NCI-H748 (cell line): Measurements from ENCODE around the gene SLC4A9.

Experiments used
- DNase-seq: peaks from one replicate; lab custom pipeline; 2025; ENCODE audit not compliant: unreplicated experiment; lab: John Stamatoyannopoulos, UW

The SLC4A9 gene, protein sequence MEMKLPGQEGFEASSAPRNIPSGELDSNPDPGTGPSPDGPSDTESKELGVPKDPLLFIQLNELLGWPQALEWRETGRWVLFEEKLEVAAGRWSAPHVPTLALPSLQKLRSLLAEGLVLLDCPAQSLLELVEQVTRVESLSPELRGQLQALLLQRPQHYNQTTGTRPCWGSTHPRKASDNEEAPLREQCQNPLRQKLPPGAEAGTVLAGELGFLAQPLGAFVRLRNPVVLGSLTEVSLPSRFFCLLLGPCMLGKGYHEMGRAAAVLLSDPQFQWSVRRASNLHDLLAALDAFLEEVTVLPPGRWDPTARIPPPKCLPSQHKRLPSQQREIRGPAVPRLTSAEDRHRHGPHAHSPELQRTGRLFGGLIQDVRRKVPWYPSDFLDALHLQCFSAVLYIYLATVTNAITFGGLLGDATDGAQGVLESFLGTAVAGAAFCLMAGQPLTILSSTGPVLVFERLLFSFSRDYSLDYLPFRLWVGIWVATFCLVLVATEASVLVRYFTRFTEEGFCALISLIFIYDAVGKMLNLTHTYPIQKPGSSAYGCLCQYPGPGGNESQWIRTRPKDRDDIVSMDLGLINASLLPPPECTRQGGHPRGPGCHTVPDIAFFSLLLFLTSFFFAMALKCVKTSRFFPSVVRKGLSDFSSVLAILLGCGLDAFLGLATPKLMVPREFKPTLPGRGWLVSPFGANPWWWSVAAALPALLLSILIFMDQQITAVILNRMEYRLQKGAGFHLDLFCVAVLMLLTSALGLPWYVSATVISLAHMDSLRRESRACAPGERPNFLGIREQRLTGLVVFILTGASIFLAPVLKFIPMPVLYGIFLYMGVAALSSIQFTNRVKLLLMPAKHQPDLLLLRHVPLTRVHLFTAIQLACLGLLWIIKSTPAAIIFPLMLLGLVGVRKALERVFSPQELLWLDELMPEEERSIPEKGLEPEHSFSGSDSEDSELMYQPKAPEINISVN

DNA sequence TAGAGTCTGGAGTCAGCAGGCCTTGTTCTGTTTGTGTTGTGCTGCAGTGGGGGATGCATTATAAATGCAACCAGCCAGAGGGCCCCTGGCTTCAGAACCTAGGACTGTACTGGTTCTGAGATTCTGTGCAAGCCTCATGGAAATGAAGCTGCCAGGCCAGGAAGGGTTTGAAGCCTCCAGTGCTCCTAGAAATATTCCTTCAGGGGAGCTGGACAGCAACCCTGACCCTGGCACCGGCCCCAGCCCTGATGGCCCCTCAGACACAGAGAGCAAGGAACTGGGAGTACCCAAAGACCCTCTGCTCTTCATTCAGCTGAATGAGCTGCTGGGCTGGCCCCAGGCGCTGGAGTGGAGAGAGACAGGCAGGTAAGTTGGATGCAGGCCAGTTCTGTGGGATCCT, at the start of gene SLC4A9:
Gene SLC4A9, plus strand, starts transcription at position 94 of the 400 bp plus-strand sequence. Its CDS starts 43 bp downstream, at position 137.
- DNase-seq: no peak

DNA sequence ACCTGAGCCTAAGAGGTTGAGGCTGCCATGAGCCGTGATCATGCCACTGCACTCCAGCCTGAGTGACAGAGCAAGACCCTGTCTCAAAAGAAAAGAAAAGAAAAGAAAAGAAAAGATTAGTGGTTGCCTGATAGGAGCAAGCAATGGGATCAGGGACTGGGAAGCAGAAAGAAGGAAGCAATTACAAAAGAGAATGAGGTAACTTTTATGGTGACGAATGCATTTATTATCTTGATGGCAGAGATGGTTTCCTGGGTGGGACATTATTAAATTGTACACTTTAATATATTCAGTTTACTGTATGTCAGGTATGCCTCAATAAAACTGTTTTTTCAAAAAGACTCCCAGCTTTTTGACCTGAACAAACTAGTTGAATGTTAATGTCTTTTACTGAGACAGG, 49.6 kb upstream of the SLC4A9 start:
- DNase-seq: no peak

DNA sequence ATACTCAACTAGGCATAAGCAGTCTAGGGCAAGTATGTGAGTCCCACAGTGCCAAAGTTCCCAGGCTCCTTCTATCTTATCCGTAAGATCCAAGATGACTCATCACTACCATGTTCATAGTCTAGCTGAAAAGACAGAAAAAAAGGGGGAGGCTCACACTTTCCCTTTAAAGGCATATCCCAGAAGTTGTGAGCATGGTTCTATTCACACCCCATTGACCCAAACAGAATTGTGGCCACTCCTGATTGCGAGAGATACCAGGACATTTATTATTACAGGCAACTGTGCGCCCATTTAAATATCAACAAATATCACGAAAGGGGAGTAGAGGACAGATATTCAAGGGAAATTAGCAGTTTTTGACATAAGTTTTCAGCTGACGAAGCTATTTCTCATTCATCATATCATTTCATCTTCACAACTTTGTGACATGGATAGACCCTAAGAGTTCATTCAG, 49.0 kb upstream of the SLC4A9 start:
- DNase-seq: no peak

DNA sequence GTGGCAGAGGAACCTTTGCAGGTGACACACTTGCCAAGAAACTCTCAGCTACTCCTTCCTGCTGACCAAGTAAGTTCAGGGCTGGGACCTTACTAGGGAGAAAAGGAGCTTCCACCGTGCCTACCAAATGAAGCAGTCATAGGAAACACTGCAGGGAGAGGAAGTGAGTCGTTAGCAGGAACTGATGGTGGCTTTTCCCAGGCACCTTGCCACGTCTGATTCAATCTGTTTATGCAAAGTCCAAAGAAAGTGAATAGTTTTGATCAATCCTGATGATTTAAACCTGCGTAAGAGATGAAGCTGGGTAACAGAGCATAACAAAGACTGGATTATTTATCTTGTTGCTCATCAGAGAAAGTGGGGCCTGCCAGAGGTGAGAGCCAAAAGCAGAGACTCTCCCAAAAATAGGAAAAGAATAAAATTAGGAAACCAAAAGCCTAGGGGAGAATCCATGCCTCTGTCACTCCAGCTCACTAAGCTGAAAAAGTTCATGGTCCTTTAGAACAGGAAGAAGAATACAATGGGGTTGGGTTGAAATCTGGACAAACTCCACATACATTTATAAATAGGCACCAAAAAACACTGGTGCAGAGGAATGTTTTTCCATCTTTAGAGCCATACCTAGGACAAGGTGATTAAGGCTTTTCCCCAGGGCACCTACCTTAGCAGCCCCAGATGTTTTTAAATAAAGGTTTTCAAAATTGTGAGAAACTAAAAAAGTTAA, 47.8 kb upstream of the SLC4A9 start:
- DNase-seq: no peak

DNA sequence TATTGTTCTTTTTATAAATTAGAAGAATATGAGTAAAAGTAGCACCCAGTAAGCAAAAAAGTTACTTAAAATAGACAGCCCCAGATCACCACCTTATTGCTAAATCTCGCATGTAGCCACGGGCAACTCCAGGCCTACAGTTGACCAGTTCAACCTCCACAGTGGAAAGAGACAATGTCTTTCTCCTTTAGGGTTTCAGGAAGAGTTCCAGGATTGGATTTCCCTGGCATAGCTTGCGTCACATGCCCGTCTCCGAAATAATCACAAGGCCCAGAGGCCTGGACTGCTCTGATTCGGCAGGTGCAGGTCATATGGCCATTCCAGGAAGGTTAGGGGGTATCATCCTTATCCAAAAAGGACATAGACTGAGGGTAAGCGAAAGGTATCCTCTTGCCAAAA, 47.2 kb upstream of the SLC4A9 start:
- no peak for DNase-seq

DNA sequence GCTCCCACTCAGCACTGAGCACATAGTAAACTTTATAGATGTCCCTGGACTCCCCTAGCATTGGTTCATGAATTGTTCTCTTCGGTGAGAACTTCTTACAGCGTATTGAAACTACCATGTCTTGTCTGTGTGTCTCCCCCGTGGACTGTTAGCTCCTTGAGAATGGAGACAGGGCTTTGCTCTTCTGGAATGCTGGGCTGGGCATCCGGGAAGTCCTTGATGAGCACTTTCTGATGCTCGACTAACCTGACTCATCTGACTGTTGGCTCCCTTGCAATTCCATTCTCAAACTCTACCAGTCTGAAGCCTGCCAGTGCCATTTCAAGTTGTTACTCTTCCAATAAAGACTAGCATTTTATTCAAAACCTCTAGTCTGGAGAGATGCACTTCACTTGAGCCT, 42.1 kb upstream of the SLC4A9 start:
- no peak for DNase-seq

DNA sequence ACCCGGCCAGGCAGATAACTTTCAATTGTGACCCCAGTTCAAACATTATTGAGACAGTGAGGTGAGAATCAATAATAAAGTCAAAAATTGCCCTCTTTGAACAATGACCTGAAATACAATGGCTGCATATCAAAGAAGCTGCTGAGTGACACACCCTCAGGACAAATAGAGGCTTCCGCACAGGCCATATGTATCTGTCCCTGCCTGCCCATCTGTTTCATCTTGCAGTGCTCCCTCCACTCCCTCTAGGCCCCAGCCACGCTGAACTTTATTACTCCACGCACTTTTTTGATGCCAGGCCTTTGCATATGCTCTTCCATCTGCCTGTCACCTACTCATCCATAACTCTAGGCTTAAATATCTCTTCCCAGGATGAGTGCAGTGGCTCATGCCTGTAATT, 41.2 kb upstream of the SLC4A9 start:
- peak; percentile 69 for DNase-seq

DNA sequence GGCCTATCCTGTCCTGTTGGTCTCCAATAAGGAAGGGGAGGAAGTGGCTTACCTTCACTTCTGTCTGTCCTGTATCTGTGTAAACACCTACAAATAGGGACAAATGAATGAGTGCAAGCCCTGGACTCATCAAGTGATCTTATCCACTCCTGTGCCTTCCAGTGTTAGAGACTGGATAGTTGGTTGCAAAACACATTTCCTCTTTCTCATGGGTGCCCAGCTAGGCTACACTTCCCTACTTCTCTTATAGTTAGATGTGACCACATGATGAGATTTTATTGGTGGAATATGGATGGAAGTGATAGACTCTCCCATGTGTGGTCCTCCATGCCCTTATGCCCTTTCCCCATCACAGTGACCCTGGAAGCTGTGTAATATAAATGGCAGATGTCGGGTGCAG, 40.2 kb upstream of the SLC4A9 start:
- DNase-seq: no peak

DNA sequence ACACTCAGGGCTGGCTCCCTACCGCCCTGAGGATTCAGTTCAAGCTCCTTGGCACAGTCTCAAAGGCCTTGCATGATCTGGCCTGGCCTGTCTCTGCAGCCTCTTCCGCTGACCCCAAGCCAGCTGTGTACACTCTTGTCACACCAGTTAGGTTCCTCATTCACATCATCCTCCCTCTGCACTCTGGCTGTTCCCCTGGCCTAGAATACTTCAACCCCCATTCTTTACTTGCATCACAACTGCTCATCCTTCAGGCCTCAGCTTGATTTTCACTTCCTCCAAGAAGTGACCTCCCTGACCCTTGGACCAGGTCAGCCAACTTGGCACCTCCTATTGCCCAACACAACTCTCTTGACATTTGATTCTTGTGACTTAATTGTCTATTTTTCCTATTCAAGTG, 38.2 kb upstream of the SLC4A9 start:
- DNase-seq: no peak

DNA sequence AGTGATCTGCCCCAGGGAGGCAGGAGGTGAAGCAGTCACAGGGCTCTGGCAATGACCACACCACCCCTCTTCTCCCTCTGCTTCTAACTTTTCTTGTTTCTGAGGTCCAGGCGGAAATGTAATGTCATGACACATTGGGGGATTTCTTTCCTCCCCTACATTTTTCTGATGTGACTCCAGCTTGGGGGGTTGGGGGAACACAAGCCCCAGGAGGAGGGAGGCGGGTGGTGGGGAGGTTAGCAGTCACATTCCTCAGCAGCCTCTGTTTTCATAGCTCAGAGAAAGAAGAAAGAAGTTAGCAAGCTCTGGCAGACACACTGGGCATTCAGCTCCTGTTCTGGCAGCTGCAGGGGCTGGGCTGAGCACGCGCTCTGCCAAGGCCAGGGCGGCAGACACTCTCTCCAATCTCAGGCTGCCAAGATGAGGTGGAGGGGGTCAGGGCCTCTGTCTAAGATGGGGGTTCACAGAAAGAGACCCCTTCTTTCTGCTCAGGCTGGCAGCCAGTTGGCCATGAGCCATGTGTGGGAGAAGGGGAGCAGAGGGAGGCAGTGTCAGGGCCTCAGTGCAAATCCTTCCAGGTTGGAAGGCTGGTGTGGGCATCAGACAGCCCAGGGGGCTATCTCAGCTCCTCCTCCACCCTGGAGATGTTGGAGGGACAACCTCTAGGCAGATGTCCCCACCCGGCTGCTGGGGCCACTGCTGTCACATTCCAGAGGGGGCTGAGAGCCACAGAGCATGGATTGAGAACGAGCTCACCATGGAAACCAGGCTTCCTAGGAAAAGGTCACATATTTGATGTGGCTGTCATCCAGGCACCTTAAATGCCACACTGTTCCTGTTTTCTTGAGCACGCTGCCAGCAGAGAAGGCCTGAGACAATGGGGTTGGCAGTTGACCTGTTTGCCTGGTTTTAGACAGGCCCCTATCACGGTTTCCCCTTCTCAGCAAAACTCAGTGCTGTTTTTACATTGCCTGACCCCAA, 37.0 kb upstream of the SLC4A9 start:
- no peak for DNase-seq

DNA sequence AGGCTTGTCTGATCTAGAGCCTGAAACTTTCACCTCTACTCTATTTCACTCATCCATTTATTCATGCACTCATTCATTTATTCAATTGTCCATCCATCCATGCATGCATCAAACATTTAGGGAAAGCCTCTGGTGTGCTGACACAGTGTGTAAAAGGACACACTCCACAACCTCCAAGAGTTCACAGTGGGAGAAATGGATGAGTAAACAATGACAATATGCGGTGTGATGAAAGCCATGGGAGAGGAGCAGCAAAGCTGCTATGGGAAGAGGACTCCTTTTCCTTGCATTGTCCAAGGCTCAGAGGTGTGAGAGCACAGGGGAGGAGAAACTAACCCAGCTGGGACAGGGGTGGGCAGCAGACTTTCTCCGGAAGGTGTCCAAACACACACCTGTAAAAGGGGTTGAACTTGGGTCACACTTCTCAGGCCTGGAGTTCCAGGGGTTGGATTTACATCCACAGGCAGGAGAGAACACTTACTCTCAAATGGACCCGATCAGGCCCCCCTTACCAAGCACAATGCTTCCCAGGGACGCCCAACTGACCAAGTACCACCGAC, 35.9 kb upstream of the SLC4A9 start:
- DNase-seq: no peak

DNA sequence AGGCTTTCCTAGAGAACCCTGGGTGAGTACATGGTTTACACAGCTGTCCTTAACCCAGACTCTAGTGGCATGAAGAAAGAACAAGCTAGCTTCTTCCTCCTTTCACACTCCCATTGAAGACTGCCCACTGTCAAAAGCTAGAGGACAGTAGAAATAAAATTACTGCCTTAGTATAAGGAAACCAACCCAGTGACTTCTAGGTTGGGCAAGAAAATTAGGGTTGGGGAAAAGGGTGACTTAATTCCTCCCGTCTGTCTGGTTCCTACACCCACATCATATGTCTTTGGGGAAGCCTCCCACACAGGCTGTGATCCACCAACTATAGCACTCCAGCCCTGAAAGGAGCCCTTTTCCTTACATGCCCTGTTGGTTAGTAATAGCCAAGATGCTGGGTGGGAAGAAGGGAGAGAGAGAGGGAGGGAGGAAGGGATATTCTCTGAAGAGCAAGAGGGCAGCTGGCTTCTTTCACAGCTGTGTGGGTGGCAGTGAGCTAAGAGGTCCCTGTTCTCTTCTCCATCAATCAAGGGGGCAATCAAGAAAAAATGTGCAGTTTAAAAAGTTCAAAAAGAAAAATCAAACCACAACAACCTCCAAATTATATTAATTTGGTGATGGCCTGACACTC, 35.3 kb upstream of the SLC4A9 start:
- DNase-seq: no peak

DNA sequence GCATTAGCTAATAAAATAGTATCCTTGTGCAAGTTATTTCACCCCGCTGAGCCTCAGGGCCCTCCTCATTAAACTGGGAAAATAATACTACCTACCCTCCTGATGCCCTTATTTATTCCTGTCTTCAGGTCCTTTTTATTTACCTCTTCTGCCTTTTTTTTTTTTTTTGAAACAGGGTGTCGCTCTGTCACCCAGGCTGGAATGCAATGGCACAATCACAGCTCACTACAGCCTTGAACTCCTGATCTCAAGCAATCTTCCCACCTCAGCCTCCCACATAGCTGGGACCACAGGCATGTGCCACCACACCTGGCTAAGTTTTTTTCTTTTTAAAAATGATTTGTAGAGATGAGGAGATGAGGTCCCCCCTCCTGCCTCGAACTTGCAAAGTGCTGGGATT, 34.5 kb upstream of the SLC4A9 start:
- DNase-seq: no peak

DNA sequence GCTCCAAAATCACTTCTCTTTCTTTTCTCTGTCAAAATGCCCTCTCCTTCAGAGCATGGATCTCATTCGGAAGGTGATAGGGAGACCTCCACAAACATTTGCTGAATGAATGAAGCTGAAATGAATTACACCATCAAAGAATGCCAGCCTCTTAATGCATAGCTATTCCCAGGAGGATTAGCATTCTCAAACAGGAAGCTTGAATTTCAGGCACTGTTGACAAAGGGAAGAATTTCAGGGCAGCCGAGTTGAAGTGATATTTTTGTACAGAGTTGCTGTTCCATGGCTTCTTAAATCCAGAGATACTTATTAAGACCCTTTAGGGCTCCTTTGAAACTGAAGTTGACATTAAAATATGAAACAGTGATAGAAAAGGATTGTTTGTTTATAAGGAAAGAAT, 32.4 kb upstream of the SLC4A9 start:
- DNase-seq: peak; percentile 23

DNA sequence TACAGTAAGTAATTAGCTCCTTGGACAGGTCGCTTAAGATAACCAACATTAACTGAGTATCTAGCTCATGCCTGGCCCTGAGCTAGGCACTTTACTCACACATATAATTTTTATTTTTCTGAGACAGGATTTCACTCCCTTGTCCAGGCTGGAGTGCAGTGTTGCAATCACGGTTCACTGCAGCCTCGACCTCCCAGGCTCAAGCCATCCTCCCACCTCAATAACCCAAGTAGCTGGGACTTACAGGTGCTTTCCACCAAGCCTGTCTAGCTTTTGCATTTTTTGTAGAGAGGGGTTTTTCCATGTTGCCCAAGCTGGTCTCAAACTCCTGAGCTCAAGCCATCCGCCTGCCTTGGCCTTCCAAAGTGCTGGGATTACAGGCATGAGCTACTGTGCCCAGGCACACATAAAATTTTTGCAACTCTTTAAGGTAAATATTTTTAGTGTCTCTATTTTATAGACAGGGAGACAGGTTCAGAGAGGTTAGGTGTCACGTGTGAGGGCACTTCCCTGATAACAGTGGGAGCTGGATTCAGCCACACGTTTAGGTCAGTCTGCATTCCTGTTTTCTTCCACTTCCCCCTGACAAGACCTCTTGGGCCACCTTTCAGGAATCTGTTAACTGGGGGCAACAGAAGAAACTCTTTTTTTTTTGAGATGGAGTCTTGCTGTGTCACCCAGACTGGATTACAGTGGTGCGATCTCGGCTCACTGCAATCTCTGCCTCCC, 31.8 kb upstream of the SLC4A9 start:
- DNase-seq: no peak

DNA sequence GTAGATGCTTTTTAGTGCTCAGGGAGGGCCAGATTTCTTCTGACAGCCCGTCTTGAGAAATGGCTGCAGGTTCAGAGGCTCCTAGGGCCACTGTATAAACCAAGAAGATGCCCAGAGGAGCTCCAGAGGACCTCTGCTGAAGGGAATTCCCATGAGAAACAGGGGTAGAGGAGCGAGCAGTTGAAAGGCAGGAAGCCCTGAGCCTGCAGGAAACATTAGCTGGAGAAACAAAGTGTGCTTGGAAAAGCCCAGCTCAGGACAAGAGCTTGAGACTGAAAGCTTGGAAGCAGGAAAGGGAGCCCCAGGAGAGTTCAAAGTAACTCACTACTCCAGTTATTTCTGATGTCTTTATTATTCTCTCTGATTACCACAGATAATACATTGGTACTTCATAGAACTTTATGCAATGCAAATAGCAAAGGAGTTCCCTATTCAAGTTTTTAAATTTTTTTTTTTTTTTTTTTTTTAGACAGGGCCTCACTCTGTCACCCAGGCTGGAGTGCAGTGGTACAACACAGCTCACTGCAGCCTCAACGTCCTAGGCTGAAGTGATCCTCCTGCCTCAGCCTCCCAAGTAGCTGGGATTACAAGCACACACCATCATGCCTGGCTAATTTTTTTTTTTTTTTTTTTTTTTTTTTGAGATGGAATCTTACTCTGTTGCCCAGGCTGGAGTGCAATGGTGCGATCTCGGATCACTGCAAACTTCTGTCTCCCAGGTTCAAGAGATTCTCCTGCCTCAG, 30.1 kb upstream of the SLC4A9 start:
- DNase-seq: no peak

DNA sequence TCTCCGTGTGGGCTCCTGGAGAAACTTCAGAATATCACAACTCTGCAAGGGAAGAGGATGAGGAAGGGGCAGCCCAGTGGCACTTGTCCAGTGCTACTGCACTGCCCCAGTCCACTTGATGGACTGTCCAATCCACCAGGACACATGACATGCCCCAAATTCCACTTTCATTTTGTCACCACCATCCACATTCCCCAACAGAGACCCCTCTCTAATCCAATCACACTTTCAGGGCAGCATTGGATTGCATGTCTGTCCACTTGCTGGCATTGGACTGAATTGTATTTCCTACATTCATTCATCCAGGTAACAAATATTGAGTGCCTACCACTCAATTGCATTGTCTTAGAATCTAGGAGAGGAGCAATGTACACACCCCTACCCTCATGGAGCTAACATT, 28.4 kb upstream of the SLC4A9 start:
- no peak for DNase-seq

DNA sequence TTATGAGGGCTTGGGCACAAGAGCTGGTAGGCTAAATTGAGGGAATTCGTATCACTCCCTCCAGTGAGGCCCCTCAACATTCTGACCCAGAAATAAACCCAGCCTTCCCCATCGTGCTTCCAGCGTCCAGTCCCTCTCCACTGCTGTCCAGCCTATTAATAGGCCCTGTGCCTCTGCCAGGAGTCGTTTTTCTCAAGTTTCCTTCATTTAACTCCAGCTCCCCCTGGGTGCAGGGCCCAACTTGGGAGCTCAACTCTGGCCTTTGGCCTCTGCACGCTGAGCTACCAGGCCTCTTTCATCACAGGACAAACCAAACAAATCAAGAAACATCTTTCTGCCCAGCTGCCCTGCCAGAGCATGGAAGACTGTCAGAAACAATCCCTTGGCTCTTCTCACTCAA, 23.6 kb upstream of the SLC4A9 start:
- DNase-seq: no peak
